CD14-positive monocyte (primary cell): Measurements from ENCODE around the gene KCTD16. TPM values are rescaled to one million over a fixed set of nuclear protein-coding genes. Genes with fewer than 3 reads are reported as not detected.

Experiments used
- DNase-seq, 3 donors: peaks; one replicate each; pipeline ENCODE4 v3.0.0-alpha.2; 2011 to 2022
- H2AFZ ChIP-seq: 2 replicates; pipeline ENCODE4 v1.6.0; 2012; ENCODE audit warnings: mild to moderate bottlenecking, low read depth, low read length, inconsistent platforms; ENCODE audit not compliant: insufficient read depth, poor library complexity, severe bottlenecking
- H3K27ac ChIP-seq, 2 donors: 1 replicate in 1 of 2; 2 replicates in 1 of 2; pipeline ENCODE4 v1.5.1; 2012 to 2013; ENCODE audit warnings: low read length in 2 of 2, control low read depth in 1 of 2, inconsistent platforms in 1 of 2, low read depth in 1 of 2, mild to moderate bottlenecking in 1 of 2
- H3K27me3 ChIP-seq, 2 donors: one replicate each; pipeline versions ENCODE4 v1.6.0 to v1.6.1; 2011 to 2013; ENCODE audit warnings: low read length in 2 of 2; ENCODE audit not compliant: control insufficient read depth in 2 of 2, insufficient read depth in 2 of 2
- H3K36me3 ChIP-seq, 2 donors: replicated peaks in 1 of 2; 1 replicate in 1 of 2; 2 replicates in 1 of 2; pipeline versions ENCODE4 v1.5.1 to v1.6.1; 2012 to 2013; ENCODE audit warnings: low read length in 2 of 2, control low read depth in 1 of 2, inconsistent platforms in 1 of 2, mild to moderate bottlenecking in 1 of 2; ENCODE audit not compliant: insufficient read depth in 2 of 2, control insufficient read depth in 1 of 2
- H3K4me1 ChIP-seq, 2 donors: 1 replicate in 1 of 2; 2 replicates in 1 of 2; pipeline versions ENCODE4 v1.5.1 to v1.6.1; 2012 to 2013; ENCODE audit warnings: low read length in 2 of 2, control low read depth in 1 of 2, inconsistent platforms in 1 of 2, mild to moderate bottlenecking in 1 of 2, moderate library complexity in 1 of 2; ENCODE audit not compliant: insufficient read depth in 2 of 2, control insufficient read depth in 1 of 2
- H3K4me2 ChIP-seq: replicated peaks from 2 replicates; pipeline ENCODE3; 2012; ENCODE audit warnings: low read length, moderate library complexity, mild to moderate bottlenecking; ENCODE audit not compliant: poor library complexity, severe bottlenecking; ENCODE audit errors: extremely low read depth
- H3K4me3 ChIP-seq, 3 experiments: fragments of 200-600 bp in 1 of 3; sonication (generic) in 1 of 3; replicated peaks in 1 of 3; 1 replicate in 2 of 3; 2 replicates in 1 of 3; pipeline ENCODE4 v1.5.1; 2011 to 2013; ENCODE audit warnings: low read length in 3 of 3, mild to moderate bottlenecking in 3 of 3, control low read depth in 2 of 3, low read depth in 2 of 3, inconsistent platforms in 1 of 3, moderate library complexity in 1 of 3
- H3K79me2 ChIP-seq: 2 replicates; pipeline ENCODE4 v1.6.0; 2012; ENCODE audit warnings: mild to moderate bottlenecking, control low read depth, inconsistent platforms, low read length, moderate library complexity; ENCODE audit not compliant: insufficient read depth
- H3K9ac ChIP-seq: 2 replicates; pipeline ENCODE4 v1.6.0; 2017; ENCODE audit warnings: low read length, mild to moderate bottlenecking; ENCODE audit not compliant: insufficient read depth, poor library complexity, severe bottlenecking
- H3K9me3 ChIP-seq, 2 donors: replicated peaks in 1 of 2; 1 replicate in 1 of 2; 2 replicates in 1 of 2; pipeline versions ENCODE4 v1.5.1 to v1.6.1; 2012 to 2013; ENCODE audit warnings: low read length in 2 of 2, control low read depth in 1 of 2; ENCODE audit not compliant: control insufficient read depth in 1 of 2, insufficient read depth in 1 of 2
- H4K20me1 ChIP-seq: 2 replicates; pipeline ENCODE4 v1.6.0; 2012; ENCODE audit warnings: mild to moderate bottlenecking, low read length, control low read depth, moderate library complexity; ENCODE audit not compliant: insufficient read depth
- H3K27ac Mint-ChIP-seq, 7 donors: one replicate each; pipeline ENCODE4 v1.8.0; 2020; ENCODE audit warnings: mild to moderate bottlenecking in 7 of 7, mixed read lengths in 7 of 7, moderate library complexity in 6 of 7, inconsistent platforms in 2 of 7
- H3K27me3 Mint-ChIP-seq, 3 donors: one replicate each; pipeline ENCODE4 v1.8.0; 2021 to 2022; ENCODE audit warnings: low read depth in 3 of 3, mild to moderate bottlenecking in 3 of 3, mixed read lengths in 3 of 3, moderate library complexity in 3 of 3, inconsistent platforms in 1 of 3
- H3K36me3 Mint-ChIP-seq, 2 donors: one replicate each; pipeline ENCODE4 v1.8.0; 2020; ENCODE audit warnings: mixed read lengths in 2 of 2, inconsistent platforms in 1 of 2, mild to moderate bottlenecking in 1 of 2
- H3K4me1 Mint-ChIP-seq: one replicate; pipeline ENCODE4 v1.8.0; 2020; ENCODE audit warnings: mild to moderate bottlenecking, mixed read lengths
- H3K4me3 Mint-ChIP-seq, 2 donors: one replicate each; pipeline ENCODE4 v1.8.0; 2020; ENCODE audit warnings: mild to moderate bottlenecking in 2 of 2, mixed read lengths in 2 of 2, moderate library complexity in 1 of 2
- H3K9me3 Mint-ChIP-seq, 7 donors: one replicate each; pipeline ENCODE4 v1.8.0; 2020 to 2022; ENCODE audit warnings: mixed read lengths in 7 of 7, mild to moderate bottlenecking in 6 of 7, moderate library complexity in 6 of 7, inconsistent platforms in 2 of 7
- CTCF ChIP-seq: fragments of 200-600 bp; IDR thresholded peaks from one replicate; pipeline ENCODE4 v1.8.0; 2022; ENCODE audit warnings: antibody characterized with exemption, mild to moderate bottlenecking
- WGBS: methylation state at CpG from one replicate; pipeline ENCODE4 v1.1.5; 2013; ENCODE audit warnings: missing lambda C conversion rate; ENCODE audit not compliant: insufficient coverage; 5-methylcytosine and 5-hydroxymethylcytosine counted together
- intact Hi-C, 2 donors: fragments of 100-400 bp; cut with micrococcal nuclease; formaldehyde crosslinking; loops; one replicate each; pipeline versions ENCODE4 v1.15.0 to v1.15.1; 2023
- polyA plus RNA-seq, 3 donors: library from polyadenylated mRNA; depleted of rRNA in 1 of 3; unstranded in 2 of 3; stranded (reverse) in 1 of 3; fragments of 300-500 nt in 2 of 3; fragments of >200 nt in 1 of 3; fragmentation: Illumina TruSeq in 2 of 3; gene quantifications; 1 replicate in 2 of 3; 2 replicates in 1 of 3; pipeline ENCODE4 v1.2.3, GENCODE V29; 2012 to 2021

Gene KCTD16
- polyA plus RNA-seq, 3 donors = not detected

DNA sequence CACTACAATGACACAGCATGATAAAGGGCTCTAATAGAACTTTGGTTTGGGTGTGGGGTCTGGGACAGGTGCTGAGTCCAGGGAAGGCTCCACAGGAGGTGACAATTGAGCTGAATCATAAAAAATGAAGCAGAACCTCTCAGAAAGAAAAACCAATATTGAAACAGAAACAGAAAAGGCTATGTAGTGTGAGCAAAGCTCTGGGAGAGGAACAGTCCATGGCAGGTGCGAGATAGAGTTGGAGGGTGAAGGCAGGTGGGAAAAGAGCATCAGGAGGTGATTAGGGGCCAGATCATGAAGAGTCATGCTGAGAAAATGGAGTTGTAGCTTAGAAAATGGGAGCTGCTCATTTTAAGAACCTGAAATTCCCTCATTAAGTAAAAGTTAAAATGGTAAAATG is 164.9 kb downstream of the KCTD16 start:
- H3K4me1 Mint-ChIP-seq = no peaks in the 10 kb centered on the region
- no peak overlapping the region for H3K27ac ChIP-seq
- H3K9ac ChIP-seq = no peak overlapping the region
- 83% methylated on average over 1 of the region's 1 CpG for WGBS
- TF ChIP-seq CTCF = no peak
- no peaks in the 10 kb centered on the region for H3K36me3 ChIP-seq
- H3K27ac Mint-ChIP-seq = no peak overlapping the region
- H4K20me1 ChIP-seq = no peaks in the 10 kb centered on the region
- no peaks in the 10 kb centered on the region for H3K36me3 Mint-ChIP-seq
- no peaks in the 10 kb centered on the region for H3K9me3 ChIP-seq
- H3K4me2 ChIP-seq = no peak overlapping the region
- peaks cover 0 to 2% (median 0%) of the 10 kb centered on the region in 3 donors for H3K27me3 Mint-ChIP-seq
- H3K9me3 Mint-ChIP-seq = peaks cover 0 to 5% (median 2%) of the 10 kb centered on the region in 7 donors
- intact Hi-C loops = no loop called here
- no peak overlapping the region for H3K4me3 ChIP-seq
- DNase-seq = no peak
- H3K4me1 ChIP-seq = no peaks in the 10 kb centered on the region
- no peaks in the 10 kb centered on the region for H3K79me2 ChIP-seq
- H2AFZ ChIP-seq = no peak overlapping the region
- H3K27me3 ChIP-seq = no peaks in the 10 kb centered on the region
- no peak overlapping the region for H3K4me3 Mint-ChIP-seq

DNA sequence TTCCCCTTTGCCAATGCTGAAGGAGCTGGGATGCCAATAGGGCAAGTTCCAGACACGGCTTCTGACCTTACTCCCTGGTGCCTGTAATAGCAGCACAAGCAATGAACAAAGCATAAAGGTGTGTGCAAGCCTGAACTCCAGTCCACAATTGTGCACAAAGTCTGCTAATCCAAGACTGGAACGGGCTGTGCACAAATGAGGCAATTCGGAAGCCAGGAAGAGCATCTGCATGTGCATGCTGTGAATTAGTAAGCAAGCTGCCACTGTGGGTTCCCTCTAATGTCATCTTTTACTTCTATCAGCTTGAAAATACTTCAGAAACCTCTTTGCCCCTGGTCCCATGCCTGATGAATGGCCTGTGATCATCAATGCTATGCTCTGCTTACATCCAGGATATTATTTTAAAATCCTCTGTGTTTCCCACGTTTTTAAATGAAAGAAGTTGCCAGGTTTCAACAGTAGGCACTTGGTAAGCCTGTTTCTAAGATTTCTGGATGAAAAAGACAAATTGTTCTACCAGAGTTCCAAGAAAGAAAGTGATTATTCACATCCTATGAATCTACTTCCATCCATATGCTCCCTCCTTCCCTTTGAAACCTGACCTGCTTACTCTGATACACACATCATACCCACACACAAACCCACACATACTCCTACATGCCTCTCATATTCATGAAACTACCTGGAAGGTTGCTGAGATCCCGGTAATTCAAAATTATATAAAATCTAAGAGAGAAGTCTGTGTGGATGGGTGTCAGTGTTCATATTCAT is 165.7 kb downstream of the KCTD16 start:
- no peak for DNase-seq
- peaks cover 0 to 2% (median 0%) of the 10 kb centered on the region in 3 donors for H3K27me3 Mint-ChIP-seq
- no peaks in the 10 kb centered on the region for H3K4me1 Mint-ChIP-seq
- no peaks in the 10 kb centered on the region for H3K36me3 ChIP-seq
- intact Hi-C loops = no loop called here
- no peaks in the 10 kb centered on the region for H3K27me3 ChIP-seq
- no peaks in the 10 kb centered on the region for H3K9me3 ChIP-seq
- no peaks in the 10 kb centered on the region for H3K79me2 ChIP-seq
- no peak overlapping the region for H3K4me3 Mint-ChIP-seq
- no peak for TF ChIP-seq CTCF
- 97% methylated on average over 3 of the region's 5 CpGs for WGBS
- H3K4me2 ChIP-seq = no peak overlapping the region
- H3K27ac ChIP-seq = no peak overlapping the region
- H3K36me3 Mint-ChIP-seq = no peaks in the 10 kb centered on the region
- H3K9me3 Mint-ChIP-seq = peaks cover 0 to 5% (median 3%) of the 10 kb centered on the region in 7 donors
- no peaks in the 10 kb centered on the region for H4K20me1 ChIP-seq
- no peak overlapping the region for H3K9ac ChIP-seq
- no peak overlapping the region for H3K27ac Mint-ChIP-seq
- no peak overlapping the region for H3K4me3 ChIP-seq
- H2AFZ ChIP-seq = no peak overlapping the region
- no peaks in the 10 kb centered on the region for H3K4me1 ChIP-seq
